NCI-H2107 treated with DMSO at 0.1 percent for 48 hours (cell line): ENCODE results near the gene GTF3C1.
A peak's percentile ranks its signal among the peaks of the same experiment; 100 is the strongest.
"Not testable (repeated sequence)": the region's sequence is repeated elsewhere in the genome, so short reads cannot be mapped to it uniquely, and the experiment has no call there.

Source experiments
- DNase-seq: peaks from one replicate; lab custom pipeline; 2025; ENCODE audit not compliant: unreplicated experiment; lab: John Stamatoyannopoulos, UW

Gene GTF3C1

GRCh38 chr16:27448532-27449433, 100.9 kb downstream of the GTF3C1 start:
- DNase-seq, result peak; percentile 26

GRCh38 chr16:27447301-27447700, 102.4 kb downstream of the GTF3C1 start:
- no peak for DNase-seq

GRCh38 chr16:27446721-27447120, 103.0 kb downstream of the GTF3C1 start:
- DNase-seq, result no peak

DNA sequence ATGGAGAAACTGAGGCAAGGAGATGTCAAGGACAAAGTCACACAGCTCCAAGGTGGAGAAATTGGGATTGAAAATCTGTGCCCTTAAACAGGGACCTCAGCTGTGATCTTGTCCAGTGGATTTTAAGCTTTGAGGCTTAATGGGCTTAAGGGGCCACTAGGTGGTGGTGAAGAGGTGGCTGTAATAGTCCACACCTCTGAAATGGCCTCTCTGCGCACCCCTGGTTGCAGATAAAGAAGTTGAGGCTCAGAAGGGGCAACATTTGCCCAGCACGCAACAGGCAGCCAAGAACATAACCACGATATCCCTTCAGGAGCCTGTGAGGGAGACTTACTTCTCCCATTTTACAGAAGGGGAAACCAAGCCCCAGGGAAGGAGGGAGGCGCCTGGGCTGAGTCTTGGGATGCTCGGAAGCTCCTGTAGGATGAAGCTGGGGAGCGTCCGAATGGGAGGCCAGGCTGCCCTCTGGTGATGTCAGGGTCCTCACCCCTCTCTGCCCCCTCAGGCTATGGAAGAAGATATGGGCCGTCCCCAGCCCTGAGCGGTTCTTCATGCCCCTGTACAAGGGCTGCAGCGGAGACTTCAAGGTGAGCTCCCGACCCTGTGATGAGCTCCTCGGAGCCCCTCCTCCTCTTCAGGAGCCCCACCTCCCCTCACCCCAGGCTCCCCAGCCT, 104.1 kb downstream of the GTF3C1 start:
- no peak for DNase-seq

DNA sequence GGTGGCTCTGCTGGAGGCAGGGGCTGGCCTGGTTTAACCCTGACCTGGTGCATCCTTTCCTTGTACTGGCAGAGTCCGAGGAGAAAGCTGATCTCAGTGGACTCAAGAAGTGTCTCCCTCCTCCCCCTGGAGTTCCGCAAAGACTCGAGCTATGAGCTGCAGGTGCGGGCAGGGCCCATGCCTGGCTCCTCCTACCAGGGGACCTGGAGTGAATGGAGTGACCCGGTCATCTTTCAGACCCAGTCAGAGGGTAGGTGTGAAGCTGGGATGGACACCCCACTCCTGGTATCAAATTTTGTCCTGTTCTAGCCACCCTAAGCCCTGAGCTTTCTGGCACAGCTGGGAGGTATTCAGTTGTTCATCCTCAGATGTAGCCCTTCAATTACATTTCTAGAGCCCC, 105.2 kb downstream of the GTF3C1 start:
- no peak for DNase-seq

- no peak for DNase-seq
Observed at GRCh38 chr16:27444015-27444414, 105.7 kb downstream of the GTF3C1 start.

GRCh38 chr16:27441998-27442397, 107.7 kb downstream of the GTF3C1 start:
- no peak for DNase-seq

DNA sequence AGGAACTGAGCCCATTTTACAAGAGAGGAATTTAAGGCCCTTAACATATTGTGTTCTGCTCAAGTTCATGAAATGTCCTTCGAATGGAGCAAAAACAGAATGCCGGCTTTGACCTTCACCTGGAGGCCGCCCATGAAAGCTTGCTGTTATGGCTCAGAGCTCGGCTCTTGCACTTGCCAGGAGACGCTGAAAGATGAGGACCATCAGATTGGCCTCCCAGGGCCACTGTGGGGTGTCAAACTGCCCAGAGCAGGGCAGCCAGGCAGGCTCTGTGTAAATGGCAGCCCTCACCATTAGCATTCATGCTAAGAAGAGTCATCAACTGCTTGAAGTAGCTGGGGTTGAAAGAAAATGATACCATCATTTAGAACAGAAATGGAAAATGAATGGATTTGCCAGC, 108.4 kb downstream of the GTF3C1 start:
- DNase-seq, result no peak

- no peak for DNase-seq
Observed at GRCh38 chr16:27439271-27440018, 110.3 kb downstream of the GTF3C1 start.

- DNase-seq, result no peak
Observed at GRCh38 chr16:27437946-27438345, 111.8 kb downstream of the GTF3C1 start.

DNA sequence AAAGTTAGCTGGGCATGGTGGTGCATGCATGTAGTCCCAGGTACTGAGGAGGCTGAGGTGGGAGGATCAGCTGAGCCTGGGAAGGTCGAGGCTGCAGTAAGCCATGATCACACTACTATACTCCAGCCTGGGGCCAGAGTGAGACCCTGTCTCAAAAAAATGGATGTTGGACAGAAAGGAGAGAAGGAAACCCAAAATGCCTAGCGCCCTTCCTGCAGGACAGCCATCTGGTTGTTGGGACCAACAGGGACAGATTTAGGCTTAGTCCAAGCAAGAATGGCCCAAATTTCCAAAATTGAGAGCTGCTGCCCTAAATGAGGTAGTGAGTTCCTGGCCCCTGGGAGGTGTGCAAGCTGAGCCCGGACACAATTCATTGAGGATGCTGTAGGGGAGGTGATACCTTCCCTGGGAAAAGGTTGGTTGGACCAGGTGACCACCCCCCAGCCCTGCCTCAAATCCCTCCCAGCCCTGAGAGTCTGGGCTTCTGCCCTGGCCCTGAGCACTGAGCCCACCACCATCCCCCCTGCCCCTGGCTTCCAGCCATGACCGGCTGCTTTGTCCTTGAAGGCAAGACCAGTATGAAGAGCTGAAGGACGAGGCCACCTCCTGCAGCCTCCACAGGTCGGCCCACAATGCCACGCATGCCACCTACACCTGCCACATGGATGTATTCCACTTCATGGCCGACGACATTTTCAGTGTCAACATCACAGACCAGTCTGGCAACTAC, 112.6 kb downstream of the GTF3C1 start:
- DNase-seq, result no peak

DNA sequence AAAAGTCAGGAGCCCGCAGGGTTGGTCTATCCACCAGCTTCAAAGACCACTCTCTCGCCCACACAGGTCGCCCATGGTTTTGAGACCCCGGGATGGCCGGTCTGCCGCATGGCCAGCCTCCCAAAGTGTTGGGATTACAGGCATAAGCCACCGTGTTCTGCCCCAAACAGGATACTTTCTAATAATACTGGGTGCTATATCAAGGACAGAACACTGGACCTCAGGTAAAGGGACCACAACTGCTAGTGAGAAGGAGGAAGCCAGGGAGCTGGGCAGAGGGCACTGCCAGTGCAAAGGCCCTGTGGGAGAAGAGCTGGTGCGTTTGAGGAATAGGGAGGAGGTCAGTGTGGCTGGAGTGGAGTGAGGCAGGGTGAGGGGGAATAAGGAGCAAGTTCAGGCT, 113.6 kb downstream of the GTF3C1 start:
- no peak for DNase-seq

GRCh38 chr16:27435146-27435545, 114.6 kb downstream of the GTF3C1 start:
- DNase-seq, result not testable (repeated sequence)

DNA sequence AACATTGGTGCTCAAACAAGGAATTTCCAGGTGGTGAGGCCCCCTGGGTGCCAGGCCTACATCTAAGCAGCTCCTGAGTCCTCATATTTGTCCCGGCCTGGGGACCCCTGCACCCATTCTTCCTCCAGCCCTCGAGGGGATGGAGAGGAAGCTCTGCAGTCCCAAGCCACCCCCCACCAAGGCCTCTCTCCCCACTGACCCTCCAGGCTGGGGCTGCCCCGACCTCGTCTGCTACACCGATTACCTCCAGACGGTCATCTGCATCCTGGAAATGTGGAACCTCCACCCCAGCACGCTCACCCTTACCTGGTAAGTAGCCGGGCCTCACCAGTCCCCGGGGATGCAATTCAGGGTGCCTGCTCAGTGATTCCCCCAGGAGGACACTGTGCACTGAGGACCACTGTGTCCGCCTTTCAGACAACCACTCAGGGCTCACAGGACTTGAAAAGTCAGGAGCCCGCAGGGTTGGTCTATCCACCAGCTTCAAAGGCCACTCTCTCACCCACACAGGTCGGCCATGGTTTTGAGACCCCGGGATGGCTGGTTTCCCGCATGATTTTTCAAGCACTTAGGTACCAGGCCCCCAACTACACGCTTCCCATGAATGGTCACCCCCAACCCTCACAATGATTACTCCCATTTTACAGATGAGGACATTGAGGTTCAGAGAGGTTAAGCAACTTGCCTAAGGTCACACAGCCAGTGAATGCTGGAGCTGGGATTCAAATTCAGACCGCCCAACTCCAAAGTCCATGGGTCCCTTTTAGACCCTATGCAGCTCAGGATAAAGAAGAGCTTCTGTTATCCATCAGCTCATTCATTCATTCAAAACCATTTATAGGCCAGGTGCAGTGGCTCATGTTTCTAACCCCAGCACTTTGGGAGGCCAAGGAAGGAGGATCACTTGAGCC, 115.3 kb downstream of the GTF3C1 start:
- DNase-seq, result no peak

DNA sequence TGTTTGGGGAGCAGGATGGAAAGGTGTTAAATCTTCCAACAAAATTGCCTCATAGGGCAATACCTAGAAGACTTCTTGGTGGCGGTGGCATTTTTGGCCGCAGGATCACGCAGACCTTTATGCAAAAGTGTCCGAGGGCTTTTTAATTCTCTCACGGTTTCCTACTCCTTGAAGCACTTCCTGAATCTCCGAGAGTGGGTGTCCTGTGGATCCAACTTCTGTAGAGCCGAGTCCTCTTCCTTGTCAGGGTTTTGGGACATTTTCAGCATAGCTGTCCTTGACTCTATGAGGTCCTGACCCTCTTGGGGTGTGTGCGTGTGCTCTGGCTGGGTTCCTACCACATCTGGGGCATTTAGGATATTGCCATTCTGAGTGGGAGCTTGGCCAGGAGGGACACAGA, 116.1 kb downstream of the GTF3C1 start:
- no peak for DNase-seq

DNA sequence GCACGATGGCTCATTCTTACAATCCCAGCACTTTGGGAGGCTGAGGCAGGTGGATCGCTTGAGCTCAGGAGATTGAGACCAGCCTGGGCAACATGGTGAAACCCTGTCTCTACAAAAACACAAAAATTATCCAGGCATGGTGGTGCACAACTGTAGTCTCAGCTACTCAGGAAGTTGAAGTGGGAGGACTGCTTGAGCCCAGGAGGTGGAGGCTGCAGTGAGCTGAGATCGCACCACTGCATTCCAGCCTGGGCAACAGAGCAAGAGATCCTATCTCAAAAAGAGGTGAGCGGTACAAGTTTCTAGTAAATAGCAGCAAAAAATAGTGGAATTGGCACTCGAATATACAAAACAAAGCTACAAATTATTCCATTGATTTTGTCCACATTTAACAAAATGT, 116.5 kb downstream of the GTF3C1 start:
- not testable (repeated sequence) for DNase-seq

DNA sequence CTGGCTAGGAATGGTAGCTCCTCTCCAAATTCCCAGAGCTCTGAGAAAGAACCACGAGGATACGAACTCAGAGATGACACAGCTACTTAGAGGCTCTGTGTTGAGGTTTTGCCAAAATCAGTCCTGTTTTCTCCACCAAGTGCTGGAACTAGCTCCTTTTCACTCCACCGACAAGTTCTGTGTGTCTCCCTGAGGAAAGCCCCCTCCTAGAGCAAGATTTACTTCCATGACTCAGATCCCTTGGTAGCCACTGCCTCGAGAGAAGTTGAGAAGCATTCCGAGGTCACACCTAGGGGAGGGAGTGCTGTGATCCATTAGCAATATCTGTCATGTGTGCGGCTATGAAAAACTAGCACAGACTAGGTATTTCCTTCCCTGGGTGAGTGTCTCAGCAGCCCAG, 117.2 kb downstream of the GTF3C1 start:
- no peak for DNase-seq

DNA sequence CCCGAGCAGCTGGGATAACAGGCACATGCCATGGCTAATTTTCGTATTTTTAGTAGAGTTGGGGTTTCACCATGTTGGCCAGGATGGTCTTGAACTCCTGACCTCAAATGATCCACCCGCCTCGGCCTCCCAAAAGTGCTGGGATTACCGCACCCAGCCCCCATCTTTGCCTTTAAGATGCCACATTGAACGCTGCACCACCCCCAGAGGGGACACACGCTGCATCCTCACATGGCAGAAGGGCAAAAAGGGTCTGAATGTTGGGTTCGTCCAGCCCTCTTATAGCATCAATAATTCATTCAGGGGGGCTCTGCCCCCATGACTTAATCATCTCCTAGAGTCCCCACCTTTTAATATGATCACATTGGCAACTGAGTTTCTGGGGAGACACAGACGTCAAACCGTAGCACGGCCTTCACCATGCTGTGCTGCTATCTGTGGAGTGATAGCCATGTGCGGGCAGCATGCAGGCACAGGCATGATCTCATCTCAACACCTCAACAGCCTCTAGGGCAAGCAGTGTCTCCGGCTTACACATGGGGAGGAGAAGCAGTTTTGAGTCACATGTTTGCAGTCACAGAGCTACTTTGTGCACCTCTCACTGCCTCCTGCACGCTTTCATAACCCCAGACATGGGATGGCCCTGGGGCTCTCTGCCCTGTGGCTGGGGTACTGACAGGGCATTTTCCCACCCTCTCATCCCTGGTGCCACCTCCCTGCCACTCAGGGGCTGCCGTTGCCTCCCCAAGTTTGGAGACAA, 117.8 kb downstream of the GTF3C1 start:
- no peak for DNase-seq

GRCh38 chr16:27430923-27431484, 118.7 kb downstream of the GTF3C1 start:
- DNase-seq, result no peak
